SU-DHL-6 (cell line): Measurements from ENCODE around the gene DOCK6.

Experiments used
- H2AFZ ChIP-seq: fragments of 200-600 bp; sonication (generic); 2 replicates; pipeline ENCODE4 v1.6.1; 2014; ENCODE audit warnings: low read depth, mild to moderate bottlenecking, moderate library complexity, mixed read lengths, antibody characterized with exemption, low read length; ENCODE audit not compliant: severe bottlenecking
- H3F3A ChIP-seq: fragments of 200-600 bp; shearing (Covaris generic); 2 replicates; pipeline ENCODE4 v1.6.0; 2016; ENCODE audit warnings: antibody characterized with exemption, mild to moderate bottlenecking; ENCODE audit not compliant: insufficient read depth
- H3K27ac ChIP-seq: fragments of 200-600 bp; sonication (generic); 2 replicates; pipeline ENCODE4 v1.5.1; 2016; ENCODE audit warnings: low read depth, mild to moderate bottlenecking, low read length, moderate library complexity, mixed read lengths
- H3K27me3 ChIP-seq: fragments of 200-600 bp; sonication (generic), shearing (Covaris generic); 2 replicates; pipeline ENCODE4 v1.6.0; 2014; ENCODE audit warnings: mild to moderate bottlenecking, low read length
- H3K36me3 ChIP-seq: fragments of 200-600 bp; sonication (generic); 2 replicates; pipeline ENCODE4 v1.6.1; 2014; ENCODE audit warnings: mild to moderate bottlenecking, low read length, mixed read lengths
- H3K4me2 ChIP-seq: fragments of 300-600, 200-600 bp; shearing (Covaris generic), sonication (generic); 2 replicates; pipeline ENCODE4 v1.6.0; 2014; ENCODE audit warnings: low read length, low read depth, mild to moderate bottlenecking; ENCODE audit not compliant: poor library complexity, severe bottlenecking
- H3K4me3 ChIP-seq: fragments of 200-600 bp; sonication (generic); 2 replicates; pipeline ENCODE4 v1.5.1; 2014; ENCODE audit warnings: antibody characterized with exemption, low read length, mild to moderate bottlenecking, mixed read lengths; ENCODE audit not compliant: insufficient read depth, poor library complexity, severe bottlenecking
- H3K79me2 ChIP-seq: fragments of 200-600 bp; sonication (generic); 2 replicates; pipeline ENCODE4 v1.6.1; 2014; ENCODE audit warnings: mild to moderate bottlenecking, low read length, moderate library complexity; ENCODE audit not compliant: insufficient read depth
- H3K9ac ChIP-seq: fragments of 200-600 bp; sonication (generic); 2 replicates; pipeline ENCODE4 v1.7.0; 2014; ENCODE audit warnings: mild to moderate bottlenecking, low read length
- H3K9me2 ChIP-seq: fragments of 200-600 bp; sonication (generic); replicated peaks from 2 replicates; pipeline ENCODE4 v1.6.1; 2014; ENCODE audit warnings: low read length; ENCODE audit not compliant: insufficient read depth
- H3K9me3 ChIP-seq: fragments of 200-600 bp; sonication (generic); 2 replicates; pipeline ENCODE4 v1.6.1; 2014; ENCODE audit warnings: low read length, mixed read lengths; ENCODE audit not compliant: insufficient read depth
- H4K20me1 ChIP-seq: fragments of 200-600 bp; sonication (generic); 2 replicates; pipeline ENCODE4 v1.6.1; 2014; ENCODE audit warnings: low read depth, mild to moderate bottlenecking, antibody characterized with exemption, low read length, moderate library complexity, mixed read lengths
- EZH2phosphoT487 ChIP-seq: fragments of 200-600 bp; sonication (generic), shearing (Covaris generic); conservative IDR thresholded peaks from 2 replicates; pipeline ENCODE4 v1.6.1; 2018; ENCODE audit warnings: mild to moderate bottlenecking, antibody characterized with exemption, low read length, moderate library complexity, mixed read lengths
- TF ChIP-seq, protein P1 (sequence below): fragments of 200-600 bp; sonication (generic); IDR thresholded peaks from one replicate; pipeline ENCODE4 v1.5.1; 2017; ENCODE audit warnings: antibody characterized with exemption, mild to moderate bottlenecking, low read length, moderate library complexity; ENCODE audit not compliant: insufficient read depth, poor library complexity, severe bottlenecking

Gene DOCK6

DNA sequence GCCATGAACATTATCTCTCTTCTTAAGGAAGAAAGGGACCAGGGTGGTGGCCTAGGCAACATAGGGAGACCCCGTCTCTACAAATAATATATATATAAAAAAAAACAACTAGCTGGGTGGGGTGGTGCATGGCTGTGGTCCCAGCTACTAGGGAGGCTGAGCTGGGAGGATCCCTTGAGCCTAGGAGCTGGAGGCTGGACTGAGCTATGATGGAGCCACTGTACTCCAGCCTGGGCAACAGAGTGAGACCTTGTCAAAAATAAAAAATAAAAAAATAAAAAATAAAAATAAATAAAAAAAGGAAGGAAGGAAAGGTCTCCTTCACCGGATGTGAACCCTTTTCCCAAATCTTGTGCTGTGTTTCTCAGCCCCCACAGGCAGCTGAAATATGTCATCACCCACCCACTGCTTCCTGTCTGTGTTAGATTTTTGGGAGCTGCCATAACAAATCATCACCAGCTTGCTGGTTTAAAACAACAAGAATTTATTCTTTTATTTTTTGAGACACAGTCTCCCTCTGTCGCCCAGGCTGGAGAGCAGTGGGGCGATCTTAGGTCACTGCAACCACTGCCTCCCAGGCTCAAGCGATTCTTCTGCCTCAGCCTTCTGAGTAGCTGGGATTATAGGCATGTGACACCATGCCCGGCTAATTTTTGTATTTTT lies 24.1 kb upstream of the DOCK6 start:
- H3K9me3 ChIP-seq: no peaks in the 10 kb centered on the region
- H3K4me2 ChIP-seq: no peak overlapping the region
- no peak overlapping the region for H2AFZ ChIP-seq
- H3K27ac ChIP-seq: no peak overlapping the region
- no peaks in the 10 kb centered on the region for H3K27me3 ChIP-seq
- H4K20me1 ChIP-seq: no peaks in the 10 kb centered on the region
- TF ChIP-seq EZH2phosphoT487: no peak
- TF ChIP-seq, protein P1, sequence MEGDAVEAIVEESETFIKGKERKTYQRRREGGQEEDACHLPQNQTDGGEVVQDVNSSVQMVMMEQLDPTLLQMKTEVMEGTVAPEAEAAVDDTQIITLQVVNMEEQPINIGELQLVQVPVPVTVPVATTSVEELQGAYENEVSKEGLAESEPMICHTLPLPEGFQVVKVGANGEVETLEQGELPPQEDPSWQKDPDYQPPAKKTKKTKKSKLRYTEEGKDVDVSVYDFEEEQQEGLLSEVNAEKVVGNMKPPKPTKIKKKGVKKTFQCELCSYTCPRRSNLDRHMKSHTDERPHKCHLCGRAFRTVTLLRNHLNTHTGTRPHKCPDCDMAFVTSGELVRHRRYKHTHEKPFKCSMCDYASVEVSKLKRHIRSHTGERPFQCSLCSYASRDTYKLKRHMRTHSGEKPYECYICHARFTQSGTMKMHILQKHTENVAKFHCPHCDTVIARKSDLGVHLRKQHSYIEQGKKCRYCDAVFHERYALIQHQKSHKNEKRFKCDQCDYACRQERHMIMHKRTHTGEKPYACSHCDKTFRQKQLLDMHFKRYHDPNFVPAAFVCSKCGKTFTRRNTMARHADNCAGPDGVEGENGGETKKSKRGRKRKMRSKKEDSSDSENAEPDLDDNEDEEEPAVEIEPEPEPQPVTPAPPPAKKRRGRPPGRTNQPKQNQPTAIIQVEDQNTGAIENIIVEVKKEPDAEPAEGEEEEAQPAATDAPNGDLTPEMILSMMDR: no peak
- H3K9ac ChIP-seq: no peak overlapping the region
- H3K9me2 ChIP-seq: no peaks in the 10 kb centered on the region
- H3K36me3 ChIP-seq: no peaks in the 10 kb centered on the region
- no peaks in the 10 kb centered on the region for H3K79me2 ChIP-seq
- no peak overlapping the region for H3K4me3 ChIP-seq
- H3F3A ChIP-seq: no peaks in the 10 kb centered on the region

DNA sequence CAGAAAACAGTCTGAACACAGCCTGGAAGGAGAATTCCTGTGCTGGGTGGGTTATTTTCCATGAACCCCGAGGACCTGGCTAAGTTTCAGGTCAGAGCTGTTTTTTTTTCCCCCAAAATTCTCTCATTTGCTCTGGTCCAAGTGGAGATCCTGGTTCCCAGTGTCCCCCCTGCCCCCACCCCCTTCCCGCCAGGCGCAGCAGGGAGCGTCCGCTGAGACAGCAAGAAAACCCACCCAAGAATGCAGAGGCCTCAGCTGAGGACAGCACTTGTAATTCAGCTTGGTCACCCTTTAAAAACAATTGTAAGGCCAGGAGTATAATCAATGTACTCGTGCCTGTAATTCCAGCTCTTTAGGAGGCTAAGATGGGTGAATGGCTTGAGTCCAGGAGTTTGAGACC lies 22.2 kb upstream of the DOCK6 start:
- Histone ChIP-seq H3K9me3 (no peaks in the 10 kb centered on the region), H3K9ac (no peak overlapping the region), H3F3A (no peaks in the 10 kb centered on the region), H3K27ac (no peak overlapping the region), H3K27me3 (no peaks in the 10 kb centered on the region), H2AFZ (no peak overlapping the region), H3K79me2 (no peaks in the 10 kb centered on the region), H3K4me2 (no peak overlapping the region), H3K9me2 (no peaks in the 10 kb centered on the region), H4K20me1 (no peaks in the 10 kb centered on the region), H3K36me3 (no peaks in the 10 kb centered on the region), H3K4me3 (no peak overlapping the region)
- no peak for TF ChIP-seq EZH2phosphoT487
- TF ChIP-seq, protein P1: no peak

DNA sequence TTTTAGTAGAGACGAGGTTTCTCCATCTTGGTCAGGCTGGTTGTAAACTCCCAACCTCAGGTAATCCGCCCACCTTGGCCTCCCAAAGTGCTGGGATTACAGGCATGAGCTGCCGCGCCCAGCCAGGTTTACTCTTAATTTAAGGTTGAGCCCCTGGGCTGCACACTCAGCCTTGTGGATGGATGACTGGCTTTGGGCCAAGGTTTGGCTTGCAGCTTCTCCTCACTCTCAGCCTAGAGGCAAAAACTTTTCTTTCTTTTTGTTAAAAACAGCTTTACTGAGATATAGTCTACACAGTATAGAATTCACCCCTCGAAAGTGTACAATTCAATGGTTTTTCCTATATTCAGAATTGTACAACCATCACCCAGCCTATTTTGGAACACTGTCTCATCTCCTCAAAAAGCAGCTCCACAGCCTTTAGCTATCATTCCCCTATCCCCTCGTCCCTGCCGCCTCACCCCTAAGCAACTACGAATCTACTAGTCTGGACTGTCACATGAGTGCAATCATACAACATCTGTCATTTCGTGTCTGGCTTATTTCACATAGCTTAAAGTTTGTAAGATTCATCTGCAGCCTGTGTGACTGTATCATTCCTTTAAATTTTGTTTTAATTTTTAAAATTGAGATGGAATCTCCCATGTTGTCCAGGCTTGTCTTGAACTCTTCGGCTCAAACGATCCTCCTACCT lies 19.2 kb upstream of the DOCK6 start:
- H3K27me3 ChIP-seq: no peaks in the 10 kb centered on the region
- no peak for TF ChIP-seq EZH2phosphoT487
- TF ChIP-seq, protein P1: no peak

More for the DNA sequence above, 19.2 kb upstream of the DOCK6 start:
- Histone ChIP-seq H3K27ac (no peak overlapping the region), H3K9me2 (no peaks in the 10 kb centered on the region), H3K9me3 (no peaks in the 10 kb centered on the region), H3K36me3 (no peaks in the 10 kb centered on the region), H3K9ac (no peak overlapping the region), H3K4me3 (no peak overlapping the region), H4K20me1 (no peaks in the 10 kb centered on the region), H3K4me2 (no peak overlapping the region), H3K79me2 (no peaks in the 10 kb centered on the region), H3F3A (no peaks in the 10 kb centered on the region), H2AFZ (no peak overlapping the region)
